ENCODE measurements around the gene SRRM1. TPM values are rescaled to one million over a fixed set of nuclear protein-coding genes. Genes with fewer than 3 reads are reported as not detected.
"Not testable (repeated sequence)": the region's sequence is repeated elsewhere in the genome, so short reads cannot be mapped to it uniquely, and the experiment has no call there.

The SRRM1 gene
- total and polyA plus RNA-seq, 10 of the 15 experiments (the other 5 are each of a cell fraction or from before 2014, with no cell fraction given), result 36.8 to 285 (median 126) TPM

GRCh38 chr1:24706074-24706389, 62.9 kb downstream of the SRRM1 start:
- H4K20me1 ChIP-seq (ENCODE audit: control insufficient read depth, insufficient read depth); BruUV-seq (replicated peaks); H3K4me2 ChIP-seq (ENCODE audit: control insufficient read depth, insufficient read depth); H3K27me3 ChIP-seq (replicated peaks in 1 of 2; ENCODE audit: control insufficient read depth in 2 of 2, insufficient read depth in 2 of 2, low read length in 1 of 2); intact Hi-C loops (cut with micrococcal nuclease; ENCODE audit: unreplicated experiment); H3K9me3 ChIP-seq (replicated peaks; ENCODE audit: control insufficient read depth, insufficient read depth, low read length); H3K9ac ChIP-seq (ENCODE audit: control insufficient read depth, insufficient read depth, low read length); DNase-seq (ENCODE audit: low read depth, low spot score); H3K79me2 ChIP-seq (ENCODE audit: control insufficient read depth, insufficient read depth, low read length); H3K4me3 ChIP-seq; H2AFZ ChIP-seq (ENCODE audit: control insufficient read depth, low read depth, low read length); H3K27ac ChIP-seq (ENCODE audit: control insufficient read depth, insufficient read depth); FAIRE-seq; H3K36me3 ChIP-seq (ENCODE audit: control insufficient read depth in 2 of 2, insufficient read depth in 2 of 2, low read length in 1 of 2); in situ Hi-C loops (cut with MboI); ATAC-seq; H3K4me1 ChIP-seq (ENCODE audit: control insufficient read depth, insufficient read depth, low read length): not testable (repeated sequence)
- ChIA-PET POLR2A (interaction anchor here (0.8 to 2.0 kb wide), 4 partner anchors 17 to 40 kb away, joined by 4 to 14 read pairs (median 7); no protein-coding TSS in a partner anchor), SMC1A (ENCODE audit: uncharacterized antibody, unreplicated experiment) (interaction anchor here (1.0 to 4.5 kb wide), 7 partner anchors 11 to 124 kb away, joined by 3 to 26 read pairs (median 5); no protein-coding TSS in a partner anchor), CTCF (interaction anchor here (0.6 to 2.5 kb wide), 5 partner anchors 18 to 799 kb away, joined by 3 to 10 read pairs (median 5); partner anchors contain the start of gene CLIC4), RAD21 (ENCODE audit: unreplicated experiment) (interaction anchor here (0.7 to 2.4 kb wide), 5 partner anchors 27 to 129 kb away, joined by 3 to 12 read pairs (median 7); partner anchors contain the start of gene CLIC4)
- 74% methylated on average over 9 of the region's 9 CpGs for WGBS (ENCODE audit: insufficient coverage, insufficient replicate concordance, low lambda C conversion rate, missing lambda C conversion rate)

GRCh38 chr1:24707687-24708086, 64.6 kb downstream of the SRRM1 start:
- intact Hi-C loops (cut with micrococcal nuclease; ENCODE audit: unreplicated experiment) (no loop called here), in situ Hi-C loops (cut with MboI) (no loop called here)
- H3K36me3 ChIP-seq (ENCODE audit: control insufficient read depth in 2 of 2, insufficient read depth in 2 of 2, low read length in 1 of 2), result no peaks in the 10 kb centered on the region
- no peak overlapping the region for H3K9ac ChIP-seq (ENCODE audit: control insufficient read depth, insufficient read depth, low read length)
- ATAC-seq (no peak), DNase-seq (ENCODE audit: low read depth, low spot score) (no peak), FAIRE-seq (no peak)
- SMC1A ChIA-PET (ENCODE audit: uncharacterized antibody, unreplicated experiment), result interaction anchor here (0.9 to 4.5 kb wide), 2 partner anchors 12 to 127 kb away, joined by 3 to 26 read pairs; no protein-coding TSS in a partner anchor
- no peak overlapping the region for H2AFZ ChIP-seq (ENCODE audit: control insufficient read depth, low read depth, low read length)
- WGBS (ENCODE audit: insufficient coverage, insufficient replicate concordance, low lambda C conversion rate, missing lambda C conversion rate), result 60% methylated on average over 1 of the region's 4 CpGs
- H3K4me2 ChIP-seq (ENCODE audit: control insufficient read depth, insufficient read depth), result no peak overlapping the region
- CTCF ChIA-PET, result interaction anchor here (0.6 to 0.8 kb wide), 4 partner anchors 19 to 361 kb away, joined by 3 read pairs; no protein-coding TSS in a partner anchor
- no peaks in the 10 kb centered on the region for H3K27me3 ChIP-seq (replicated peaks in 1 of 2; ENCODE audit: control insufficient read depth in 2 of 2, insufficient read depth in 2 of 2, low read length in 1 of 2)
- POLR2A ChIA-PET, result interaction anchor here (0.6 kb wide), 1 partner anchor 811 kb away, joined by 5 read pairs; no protein-coding TSS in a partner anchor
- BruUV-seq (replicated peaks), result no TSS peak
- no peaks in the 10 kb centered on the region for H3K9me3 ChIP-seq (replicated peaks; ENCODE audit: control insufficient read depth, insufficient read depth, low read length)
- no peaks in the 10 kb centered on the region for H3K79me2 ChIP-seq (ENCODE audit: control insufficient read depth, insufficient read depth, low read length)
- H3K27ac ChIP-seq (ENCODE audit: control insufficient read depth, insufficient read depth), result no peak overlapping the region
- RAD21 ChIA-PET (ENCODE audit: unreplicated experiment), result interaction anchor here (1.2 to 2.0 kb wide), 2 partner anchors 38 to 123 kb away, joined by 3 to 8 read pairs; partner anchors contain the start of gene CLIC4
- TF ChIP-seq ESRRA (IDR thresholded peaks at IDR 0.05; ENCODE audit: low read length), result no peak
- TF ChIP-seq PRDM15 (CRISPR knock-in tag; IDR thresholded peaks at IDR 0.05), result no peak
- H4K20me1 ChIP-seq (ENCODE audit: control insufficient read depth, insufficient read depth), result no peaks in the 10 kb centered on the region
- H3K4me3 ChIP-seq, result no peak overlapping the region
- peaks cover 3% of the 10 kb centered on the region for H3K4me1 ChIP-seq (ENCODE audit: control insufficient read depth, insufficient read depth, low read length)
